OCI-LY3 (cell line): ENCODE data around the gene A4GNT.

Source experiments
- CTCF ChIP-seq: fragments of 200-600, 300-600 bp; sonication (generic); IDR thresholded peaks from 2 replicates; pipeline ENCODE4 v1.5.1; 2014; ENCODE audit warnings: antibody characterized with exemption, low read length, low read depth
- EZH2phosphoT487 ChIP-seq: fragments of 200-600 bp; shearing (Covaris generic); IDR thresholded peaks from 2 replicates; pipeline ENCODE4 v1.6.1; 2018; ENCODE audit warnings: antibody characterized with exemption, mixed run types, low read depth

GRCh38 chr3:138082085-138082991 lies 49.9 kb downstream of the A4GNT start:
- TF ChIP-seq CTCF (no peak), EZH2phosphoT487 (no peak)
